AG10803 (cell line): Measurements from ENCODE around the gene SELP.
A peak's percentile ranks its signal among the peaks of the same experiment; 100 is the strongest.

Experiments used
- DNase-seq: peaks from one replicate; pipeline ENCODE4 v3.0.0; 2010; ENCODE audit warnings: low read depth
- H3K4me3 ChIP-seq: 2 replicates; pipeline ENCODE4 v1.5.1; 2011; ENCODE audit warnings: mild to moderate bottlenecking, low read length, control low read depth
- TF ChIP-seq, protein P1 (sequence below): conservative IDR thresholded peaks from 2 replicates; pipeline ENCODE4 v1.5.1; 2011; ENCODE audit warnings: mild to moderate bottlenecking, low read length, control low read depth, inconsistent platforms

Gene SELP

GRCh38 chr1:169538998-169539871 is 90.7 kb downstream of the SELP start:
- no peak overlapping the region for H3K4me3 ChIP-seq
- DNase-seq: peak; percentile 83

More at GRCh38 chr1:169538998-169539871, 90.7 kb downstream of the SELP start:
- TF ChIP-seq, protein P1, sequence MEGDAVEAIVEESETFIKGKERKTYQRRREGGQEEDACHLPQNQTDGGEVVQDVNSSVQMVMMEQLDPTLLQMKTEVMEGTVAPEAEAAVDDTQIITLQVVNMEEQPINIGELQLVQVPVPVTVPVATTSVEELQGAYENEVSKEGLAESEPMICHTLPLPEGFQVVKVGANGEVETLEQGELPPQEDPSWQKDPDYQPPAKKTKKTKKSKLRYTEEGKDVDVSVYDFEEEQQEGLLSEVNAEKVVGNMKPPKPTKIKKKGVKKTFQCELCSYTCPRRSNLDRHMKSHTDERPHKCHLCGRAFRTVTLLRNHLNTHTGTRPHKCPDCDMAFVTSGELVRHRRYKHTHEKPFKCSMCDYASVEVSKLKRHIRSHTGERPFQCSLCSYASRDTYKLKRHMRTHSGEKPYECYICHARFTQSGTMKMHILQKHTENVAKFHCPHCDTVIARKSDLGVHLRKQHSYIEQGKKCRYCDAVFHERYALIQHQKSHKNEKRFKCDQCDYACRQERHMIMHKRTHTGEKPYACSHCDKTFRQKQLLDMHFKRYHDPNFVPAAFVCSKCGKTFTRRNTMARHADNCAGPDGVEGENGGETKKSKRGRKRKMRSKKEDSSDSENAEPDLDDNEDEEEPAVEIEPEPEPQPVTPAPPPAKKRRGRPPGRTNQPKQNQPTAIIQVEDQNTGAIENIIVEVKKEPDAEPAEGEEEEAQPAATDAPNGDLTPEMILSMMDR: no peak
